ENCODE measurements around the gene CD36. TPM values are rescaled to one million over a fixed set of nuclear protein-coding genes. Genes with fewer than 3 reads are reported as not detected.

CD36 gene
- total RNA-seq, 1 experiment from 2014 or later, result 1.4 TPM

GRCh38 chr7:80622541-80622940, 15.9 kb upstream of the CD36 start (continued):
- TF ChIP-seq E2F1 (CRISPR knock-in tag; IDR thresholded peaks at IDR 0.05) (no peak), E2F4 (CRISPR knock-in tag; IDR thresholded peaks at IDR 0.05; ENCODE audit: borderline replicate concordance, low read depth) (no peak), FOXK1 (CRISPR knock-in tag; IDR thresholded peaks at IDR 0.05) (no peak), GTF2I (CRISPR knock-in tag; conservative IDR thresholded peaks at IDR 0.05) (no peak), MLX (CRISPR knock-in tag; IDR thresholded peaks at IDR 0.05) (no peak)

GRCh38 chr7:80623503-80624252, 14.8 kb upstream of the CD36 start:
- H3K4me1 Mint-ChIP-seq, result peaks cover 8% of the 10 kb centered on the region
- no peak for TF ChIP-seq MAX (CRISPR knock-in tag; IDR thresholded peaks at IDR 0.05)
- no peak for TF ChIP-seq AFF4 (CRISPR knock-in tag; IDR thresholded peaks at IDR 0.05; ENCODE audit: borderline replicate concordance)
- TF ChIP-seq TEAD1 (CRISPR knock-in tag; IDR thresholded peaks at IDR 0.05), result no peak
- no peak for TF ChIP-seq SP1 (CRISPR knock-in tag; conservative IDR thresholded peaks at IDR 0.05)
- TF ChIP-seq FOXP1 (CRISPR knock-in tag; IDR thresholded peaks at IDR 0.05; ENCODE audit: borderline replicate concordance), result no peak
- no peak for TF ChIP-seq HMGXB4 (CRISPR knock-in tag; IDR thresholded peaks at IDR 0.05)
- no peak for TF ChIP-seq CDX4 (CRISPR knock-in tag; IDR thresholded peaks at IDR 0.05; ENCODE audit: borderline replicate concordance)
- TF ChIP-seq NR3C1 (CRISPR knock-in tag; conservative IDR thresholded peaks at IDR 0.05; ENCODE audit: low read depth), result no peak
- TF ChIP-seq GTF2I (CRISPR knock-in tag; conservative IDR thresholded peaks at IDR 0.05), result no peak
- no peak for TF ChIP-seq USF2 (CRISPR knock-in tag; IDR thresholded peaks at IDR 0.05)
- no peak for TF ChIP-seq NFYB (CRISPR knock-in tag; conservative IDR thresholded peaks at IDR 0.05; ENCODE audit: low read depth)
- no peak for TF ChIP-seq USF1 (CRISPR knock-in tag; IDR thresholded peaks at IDR 0.05)
- ChIA-PET POLR2A (no interaction called here), CTCF (no interaction called here)
- H3K36me3 Mint-ChIP-seq, result no peaks in the 10 kb centered on the region
- H3K4me3 Mint-ChIP-seq, result no peak overlapping the region
- peaks cover 12% of the 10 kb centered on the region for H3K9me3 Mint-ChIP-seq
- ATAC-seq, result peak; percentile 64
- no peak for DNase-seq (ENCODE audit: low spot score)
- H3K27me3 Mint-ChIP-seq (ENCODE audit: low read depth), result no peaks in the 10 kb centered on the region
- H3K27ac Mint-ChIP-seq, result no peak overlapping the region

All from WTC11 (cell line).